Fibroblast of lung (primary cell): Measurements from ENCODE around the gene TSNAXIP1. TPM values are rescaled to one million over a fixed set of nuclear protein-coding genes. Genes with fewer than 3 reads are reported as not detected.

Experiments used
- DNase-seq, 2 donors: peaks; one replicate each; pipeline versions ENCODE4 v3.0.0 to v3.0.0-alpha.2; 2010; ENCODE audit warnings: low read depth in 2 of 2
- H2AFZ ChIP-seq: 2 replicates; pipeline ENCODE4 v1.5.1; 2012; ENCODE audit warnings: low read length, control low read depth, inconsistent platforms
- H3K27ac ChIP-seq: 2 replicates; pipeline ENCODE4 v1.5.1; 2011; ENCODE audit warnings: low read length, control low read depth; ENCODE audit not compliant: insufficient read depth
- H3K27me3 ChIP-seq: 2 replicates; pipeline ENCODE4 v1.5.1; 2011; ENCODE audit warnings: mild to moderate bottlenecking, low read length; ENCODE audit not compliant: control insufficient read depth, insufficient read depth
- H3K36me3 ChIP-seq: 2 replicates; pipeline ENCODE4 v1.5.1; 2011; ENCODE audit warnings: low read length; ENCODE audit not compliant: control insufficient read depth, insufficient read depth
- H3K4me1 ChIP-seq: 2 replicates; pipeline ENCODE4 v1.5.1; 2011; ENCODE audit warnings: low read length; ENCODE audit not compliant: control insufficient read depth, insufficient read depth; ENCODE audit errors: extremely low read depth
- H3K4me2 ChIP-seq: 2 replicates; pipeline ENCODE4 v1.5.1; 2011; ENCODE audit warnings: low read length, control low read depth; ENCODE audit not compliant: insufficient read depth; ENCODE audit errors: extremely low read depth
- H3K4me3 ChIP-seq, 4 experiments: fragments of 200-600 bp in 1 of 4; sonication (generic) in 1 of 4; replicated peaks in 1 of 4; 2 replicates each; pipeline ENCODE4 v1.5.1; 2011 to 2016; ENCODE audit warnings: low read length in 4 of 4, low read depth in 3 of 4, mild to moderate bottlenecking in 3 of 4, control low read depth in 2 of 4, inconsistent platforms in 1 of 4, mixed read lengths in 1 of 4; ENCODE audit not compliant: insufficient read depth in 1 of 4; ENCODE audit errors: control extremely low read depth in 1 of 4
- H3K79me2 ChIP-seq: 2 replicates; pipeline ENCODE4 v1.5.1; 2012; ENCODE audit warnings: mild to moderate bottlenecking, low read length, inconsistent platforms; ENCODE audit not compliant: control insufficient read depth, insufficient read depth
- H3K9ac ChIP-seq: 2 replicates; pipeline ENCODE4 v1.5.1; 2011; ENCODE audit warnings: mild to moderate bottlenecking, low read length, control low read depth; ENCODE audit not compliant: insufficient read depth
- H3K9me3 ChIP-seq: 2 replicates; pipeline ENCODE4 v1.5.1; 2012; ENCODE audit warnings: low read depth, low read length; ENCODE audit not compliant: control insufficient read depth, insufficient read depth
- H4K20me1 ChIP-seq: 2 replicates; pipeline ENCODE4 v1.5.1; 2011; ENCODE audit warnings: low read length; ENCODE audit not compliant: control insufficient read depth, insufficient read depth; ENCODE audit errors: extremely low read depth
- CTCF ChIP-seq, 2 donors: IDR thresholded peaks in 1 of 2; conservative IDR thresholded peaks in 1 of 2; 1 replicate in 1 of 2; 2 replicates in 1 of 2; pipeline ENCODE4 v1.5.1; 2011 to 2012; ENCODE audit warnings: low read length in 2 of 2, control low read depth in 1 of 2, inconsistent platforms in 1 of 2, low read depth in 1 of 2, mild to moderate bottlenecking in 1 of 2
- EZH2 ChIP-seq: IDR thresholded peaks from 2 replicates; pipeline ENCODE4 v1.5.1; 2012; ENCODE audit warnings: low read length, control low read depth, mild to moderate bottlenecking; ENCODE audit errors: missing control alignments
- polyA plus RNA-seq, 2 donors: library from polyadenylated mRNA; depleted of rRNA in 1 of 2; stranded (reverse) in 1 of 2; unstranded in 1 of 2; fragments of >200 nt; gene quantifications; 2 replicates each; pipeline ENCODE4 v1.2.1, GENCODE V29; 2011 to 2012; ENCODE audit warnings: missing spikeins in 1 of 2
- total RNA-seq: library from RNA; depleted of rRNA; stranded (reverse); fragments of >200 nt; gene quantifications from 2 replicates; pipeline ENCODE4 v1.2.1, GENCODE V29; 2014

The TSNAXIP1 gene
- total and polyA plus RNA-seq, 2 donors (not counting 1 experiment from before 2014, with no cell fraction given) = 0.45 to 1.2 TPM

- Histone ChIP-seq H2AFZ (no peak overlapping the region), H3K4me3 (no peak overlapping the region), H3K27me3 (no peaks in the 10 kb centered on the region), H3K79me2 (no peaks in the 10 kb centered on the region), H3K36me3 (no peaks in the 10 kb centered on the region), H3K9me3 (no peaks in the 10 kb centered on the region), H3K4me2 (no peak overlapping the region), H3K4me1 (no peaks in the 10 kb centered on the region), H3K27ac (no peak overlapping the region), H4K20me1 (no peaks in the 10 kb centered on the region), H3K9ac (no peak overlapping the region)
- no peak for DNase-seq
- TF ChIP-seq EZH2 (no peak), CTCF (conservative IDR thresholded peaks at IDR 0.05 in 1 of 2, IDR thresholded peaks at IDR 0.05 in 1 of 2; ENCODE audit: low read depth in 1 of 2, low read length in 2 of 2) (no peak)
These were observed 44.8 kb upstream of the TSNAXIP1 start for GRCh38 chr16:67761924-67762323.

GRCh38 chr16:67762385-67762784 lies 44.3 kb upstream of the TSNAXIP1 start:
- Histone ChIP-seq H3K27ac (no peak overlapping the region), H2AFZ (no peak overlapping the region), H3K36me3 (no peaks in the 10 kb centered on the region), H3K4me1 (no peaks in the 10 kb centered on the region), H3K9me3 (no peaks in the 10 kb centered on the region), H3K9ac (no peak overlapping the region), H3K4me2 (no peak overlapping the region), H3K79me2 (no peaks in the 10 kb centered on the region), H4K20me1 (no peaks in the 10 kb centered on the region), H3K27me3 (no peaks in the 10 kb centered on the region), H3K4me3 (no peak overlapping the region)
- no peak for TF ChIP-seq CTCF (conservative IDR thresholded peaks at IDR 0.05 in 1 of 2, IDR thresholded peaks at IDR 0.05 in 1 of 2; ENCODE audit: low read depth in 1 of 2, low read length in 2 of 2)
- no peak for TF ChIP-seq EZH2
- DNase-seq = no peak

GRCh38 chr16:67763066-67763465 lies 43.6 kb upstream of the TSNAXIP1 start:
- H2AFZ ChIP-seq = no peak overlapping the region
- DNase-seq = no peak
- no peak overlapping the region for H3K4me2 ChIP-seq
- H3K9me3 ChIP-seq = no peaks in the 10 kb centered on the region
- H3K27ac ChIP-seq = no peak overlapping the region
- no peaks in the 10 kb centered on the region for H3K36me3 ChIP-seq
- H3K79me2 ChIP-seq = no peaks in the 10 kb centered on the region
- no peaks in the 10 kb centered on the region for H4K20me1 ChIP-seq
- H3K27me3 ChIP-seq = no peaks in the 10 kb centered on the region
- TF ChIP-seq CTCF (conservative IDR thresholded peaks at IDR 0.05 in 1 of 2, IDR thresholded peaks at IDR 0.05 in 1 of 2; ENCODE audit: low read depth in 1 of 2, low read length in 2 of 2) (no peak), EZH2 (no peak)
- no peaks in the 10 kb centered on the region for H3K4me1 ChIP-seq
- no peak overlapping the region for H3K4me3 ChIP-seq
- H3K9ac ChIP-seq = no peak overlapping the region
